H9 (cell line): ENCODE measurements around the gene COL4A2. TPM values are rescaled to one million over a fixed set of nuclear protein-coding genes. Genes with fewer than 3 reads are reported as not detected.

Experiments
- DNase-seq: peaks from one replicate; pipeline ENCODE4 v3.0.0-alpha.2; 2017
- H2AFZ ChIP-seq: one replicate; pipeline ENCODE4 v1.6.1; 2013; ENCODE audit warnings: mild to moderate bottlenecking, low read length, control low read depth, moderate library complexity
- H2AK5ac ChIP-seq: 2 replicates; pipeline ENCODE4 v1.6.1; 2013; ENCODE audit warnings: low read length, control low read depth, mixed read lengths; ENCODE audit not compliant: insufficient read length
- H2BK120ac ChIP-seq: one replicate; pipeline ENCODE4 v1.6.1; 2013; ENCODE audit warnings: low read depth, mild to moderate bottlenecking, low read length, control low read depth, inconsistent platforms; ENCODE audit not compliant: poor library complexity, severe bottlenecking
- H2BK12ac ChIP-seq: 2 replicates; pipeline ENCODE4 v1.6.1; 2013; ENCODE audit warnings: low read length, control low read depth, mixed read lengths, low read depth; ENCODE audit not compliant: insufficient read length
- H2BK15ac ChIP-seq: 2 replicates; pipeline ENCODE4 v1.6.1; 2013; ENCODE audit warnings: low read depth, low read length, control low read depth
- H2BK20ac ChIP-seq: one replicate; pipeline ENCODE4 v1.6.1; 2013; ENCODE audit warnings: low read depth, mild to moderate bottlenecking, low read length, control low read depth, inconsistent platforms; ENCODE audit not compliant: poor library complexity, severe bottlenecking
- H2BK5ac ChIP-seq: 2 replicates; pipeline ENCODE4 v1.6.1; 2013; ENCODE audit warnings: low read length, control low read depth, mixed read lengths; ENCODE audit not compliant: insufficient read length
- H3K14ac ChIP-seq: 2 replicates; pipeline ENCODE4 v1.6.1; 2013; ENCODE audit warnings: low read length, control low read depth; ENCODE audit not compliant: insufficient read depth
- H3K18ac ChIP-seq: 2 replicates; pipeline ENCODE4 v1.6.1; 2013; ENCODE audit warnings: low read depth, mild to moderate bottlenecking, mixed read lengths, low read length, control low read depth; ENCODE audit not compliant: insufficient read length
- H3K23ac ChIP-seq: 2 replicates; pipeline ENCODE4 v1.6.1; 2013; ENCODE audit warnings: low read length, control low read depth, mixed read lengths, low read depth; ENCODE audit not compliant: insufficient read length
- H3K23me2 ChIP-seq: 2 replicates; pipeline ENCODE4 v1.6.1; 2013; ENCODE audit warnings: low read depth, mild to moderate bottlenecking, mixed read lengths, low read length, control low read depth; ENCODE audit not compliant: insufficient read length, poor library complexity, severe bottlenecking
- H3K27ac ChIP-seq: 2 replicates; pipeline ENCODE4 v1.5.1; 2013; ENCODE audit warnings: low read length, control low read depth, mixed read lengths, low read depth; ENCODE audit not compliant: insufficient read length
- H3K27me3 ChIP-seq: 2 replicates; pipeline ENCODE4 v1.6.1; 2013; ENCODE audit warnings: low read length, control low read depth, inconsistent platforms; ENCODE audit not compliant: insufficient read depth
- H3K4ac ChIP-seq: 2 replicates; pipeline ENCODE4 v1.6.1; 2013; ENCODE audit warnings: low read depth, mild to moderate bottlenecking, control low read depth, inconsistent platforms, low read length, moderate library complexity
- H3K4me1 ChIP-seq: 2 replicates; pipeline ENCODE4 v1.6.1; 2013; ENCODE audit warnings: low read length, control low read depth, inconsistent platforms; ENCODE audit not compliant: insufficient read depth
- H3K4me2 ChIP-seq: 2 replicates; pipeline ENCODE4 v1.6.1; 2013; ENCODE audit warnings: low read length, control low read depth, mixed read lengths; ENCODE audit not compliant: insufficient read length, insufficient read depth
- H3K56ac ChIP-seq: 2 replicates; pipeline ENCODE4 v1.6.1; 2013; ENCODE audit warnings: low read depth, mild to moderate bottlenecking, mixed read lengths, low read length, control low read depth; ENCODE audit not compliant: insufficient read length
- H3K79me1 ChIP-seq: 2 replicates; pipeline ENCODE4 v1.6.1; 2013; ENCODE audit warnings: low read depth, mild to moderate bottlenecking, moderate library complexity, low read length, control low read depth, inconsistent platforms; ENCODE audit not compliant: insufficient read depth, poor library complexity, severe bottlenecking
- H3K79me2 ChIP-seq: 2 replicates; pipeline ENCODE4 v1.6.1; 2013; ENCODE audit warnings: low read length, control low read depth, inconsistent platforms; ENCODE audit not compliant: insufficient read depth
- H3K9ac ChIP-seq: 2 replicates; pipeline ENCODE4 v1.6.1; 2013; ENCODE audit warnings: low read length, control low read depth, mixed read lengths; ENCODE audit not compliant: insufficient read length; ENCODE audit errors: extremely low read depth
- H3K9me3 ChIP-seq: one replicate; pipeline ENCODE4 v1.6.1; 2013; ENCODE audit warnings: low read depth, low read length, inconsistent platforms; ENCODE audit not compliant: control insufficient read depth
- H3T11ph ChIP-seq: one replicate; pipeline ENCODE4 v1.6.1; 2013; ENCODE audit warnings: mild to moderate bottlenecking, low read length, control low read depth, inconsistent platforms
- H4K20me1 ChIP-seq: one replicate; pipeline ENCODE4 v1.6.1; 2013; ENCODE audit not compliant: control insufficient read depth, insufficient read length, insufficient read depth
- H4K5ac ChIP-seq: 2 replicates; pipeline ENCODE4 v1.6.1; 2013; ENCODE audit warnings: low read depth, mild to moderate bottlenecking, mixed read lengths, low read length, control low read depth; ENCODE audit not compliant: insufficient read length
- H4K8ac ChIP-seq: replicated peaks from 2 replicates; pipeline ENCODE4 v1.6.1; 2013; ENCODE audit warnings: low read length, control low read depth, mixed read lengths, low read depth; ENCODE audit not compliant: insufficient read length
- H4K91ac ChIP-seq: 2 replicates; pipeline ENCODE4 v1.6.1; 2013; ENCODE audit warnings: low read depth, mild to moderate bottlenecking, moderate library complexity, mixed read lengths, low read length, control low read depth; ENCODE audit not compliant: insufficient read length
- H3K27ac Mint-ChIP-seq, 3 experiments: 2 replicates in 2 of 3; 3 replicates in 1 of 3; pipeline ENCODE4 v1.8.0; 2020 to 2021; ENCODE audit warnings: mixed read lengths in 3 of 3, mild to moderate bottlenecking in 1 of 3, moderate library complexity in 1 of 3
- H3K27me3 Mint-ChIP-seq: 2 replicates; pipeline ENCODE4 v1.8.0; 2021; ENCODE audit warnings: low read depth, mild to moderate bottlenecking, moderate library complexity, mixed read lengths
- H3K36me3 Mint-ChIP-seq, 3 experiments: 2 replicates in 2 of 3; 3 replicates in 1 of 3; pipeline ENCODE4 v1.8.0; 2020 to 2021; ENCODE audit warnings: low read depth in 3 of 3, mixed read lengths in 3 of 3; ENCODE audit not compliant: insufficient read depth in 1 of 3
- H3K4me1 Mint-ChIP-seq, 2 experiments: 2 replicates each; pipeline ENCODE4 v1.8.0; 2020; ENCODE audit warnings: mixed read lengths in 2 of 2
- H3K4me3 Mint-ChIP-seq, 2 experiments: 2 replicates in 1 of 2; 3 replicates in 1 of 2; pipeline ENCODE4 v1.8.0; 2020 to 2021; ENCODE audit warnings: mild to moderate bottlenecking in 2 of 2, mixed read lengths in 2 of 2, moderate library complexity in 1 of 2
- H3K9me3 Mint-ChIP-seq, 2 experiments: 2 replicates in 1 of 2; 3 replicates in 1 of 2; pipeline ENCODE4 v1.8.0; 2020; ENCODE audit warnings: mild to moderate bottlenecking in 2 of 2, mixed read lengths in 2 of 2, moderate library complexity in 1 of 2
- WGBS: extraction: QIAGEN DNeasy Blood & Tissue Kit; methylation state at CpG from one replicate; pipeline ENCODE4 v1.1.7; 2013; ENCODE audit warnings: missing lambda C conversion rate, low lambda C conversion rate, mixed read lengths; ENCODE audit not compliant: insufficient read length; ENCODE audit errors: extremely low coverage; 5-methylcytosine and 5-hydroxymethylcytosine counted together
- total RNA-seq: library from RNA; stranded (reverse); gene quantifications from 2 replicates; pipeline ENCODE4 v1.2.1, GENCODE V29; 2021
- TF ChIP-seq, protein P1 (sequence below): fragments of 200-600 bp; sonication (generic); conservative IDR thresholded peaks from 3 replicates; pipeline ENCODE4 v1.8.0; 2021; ENCODE audit warnings: antibody characterized with exemption, mild to moderate bottlenecking

The COL4A2 gene
- total RNA-seq, 1 experiment from 2014 or later: 76.5 TPM

DNA sequence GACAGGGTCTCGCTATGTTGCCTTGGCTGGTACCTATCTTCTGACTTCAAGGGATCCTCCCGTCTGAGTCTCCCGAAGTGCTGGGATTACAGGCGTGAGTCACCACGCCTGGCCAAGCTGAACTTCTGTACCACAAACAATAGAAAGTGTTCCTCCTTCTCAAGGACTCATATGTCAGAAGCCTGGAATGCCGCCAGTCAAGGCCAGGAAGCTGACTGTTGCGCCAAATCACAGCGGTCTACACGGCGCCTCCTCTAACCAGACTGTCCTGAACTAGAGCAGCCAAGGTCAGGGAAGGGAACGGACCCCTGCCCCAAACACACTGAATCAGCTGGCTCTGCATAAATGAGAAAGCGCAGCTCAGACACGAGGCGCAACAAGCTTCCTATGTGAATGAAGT, 239.8 kb downstream of the COL4A2 start:
- H3K18ac ChIP-seq: no peak overlapping the region
- H3K4ac ChIP-seq: no peak overlapping the region
- no peaks in the 10 kb centered on the region for H3K23me2 ChIP-seq
- peaks cover 3% of the 10 kb centered on the region; the same call in 1 of the 2 replicates for H3K79me2 ChIP-seq
- no peak overlapping the region for H4K91ac ChIP-seq
- H4K20me1 ChIP-seq: no peaks in the 10 kb centered on the region
- H2AK5ac ChIP-seq: no peak overlapping the region
- TF ChIP-seq, protein P1, sequence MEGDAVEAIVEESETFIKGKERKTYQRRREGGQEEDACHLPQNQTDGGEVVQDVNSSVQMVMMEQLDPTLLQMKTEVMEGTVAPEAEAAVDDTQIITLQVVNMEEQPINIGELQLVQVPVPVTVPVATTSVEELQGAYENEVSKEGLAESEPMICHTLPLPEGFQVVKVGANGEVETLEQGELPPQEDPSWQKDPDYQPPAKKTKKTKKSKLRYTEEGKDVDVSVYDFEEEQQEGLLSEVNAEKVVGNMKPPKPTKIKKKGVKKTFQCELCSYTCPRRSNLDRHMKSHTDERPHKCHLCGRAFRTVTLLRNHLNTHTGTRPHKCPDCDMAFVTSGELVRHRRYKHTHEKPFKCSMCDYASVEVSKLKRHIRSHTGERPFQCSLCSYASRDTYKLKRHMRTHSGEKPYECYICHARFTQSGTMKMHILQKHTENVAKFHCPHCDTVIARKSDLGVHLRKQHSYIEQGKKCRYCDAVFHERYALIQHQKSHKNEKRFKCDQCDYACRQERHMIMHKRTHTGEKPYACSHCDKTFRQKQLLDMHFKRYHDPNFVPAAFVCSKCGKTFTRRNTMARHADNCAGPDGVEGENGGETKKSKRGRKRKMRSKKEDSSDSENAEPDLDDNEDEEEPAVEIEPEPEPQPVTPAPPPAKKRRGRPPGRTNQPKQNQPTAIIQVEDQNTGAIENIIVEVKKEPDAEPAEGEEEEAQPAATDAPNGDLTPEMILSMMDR: no peak
- no peak overlapping the region for H3K27ac ChIP-seq
- Mint-ChIP-seq H3K36me3 (peaks cover 8 to 31% (median 16%) of the 10 kb centered on the region in 3 experiments), H3K9me3 (peaks cover 12 to 14% of the 10 kb centered on the region in 2 experiments), H3K4me1 (peaks cover 2 to 13% of the 10 kb centered on the region in 2 experiments; a peak in 2 of 4 replicates), H3K4me3 (no peak overlapping the region; a peak in 1 of 5 replicates), H3K27me3 (no peaks in the 10 kb centered on the region; the same call in 1 of the 2 replicates), H3K27ac (no peak overlapping the region)
- no peak overlapping the region for H2AFZ ChIP-seq
- H4K8ac ChIP-seq: no peak overlapping the region
- no peak overlapping the region for H4K5ac ChIP-seq
- H3K4me2 ChIP-seq: no peak overlapping the region
- no peak overlapping the region for H2BK12ac ChIP-seq
- no peak for DNase-seq
- peaks cover 4% of the 10 kb centered on the region for H3K9me3 ChIP-seq
- H3T11ph ChIP-seq: no peak overlapping the region
- H2BK15ac ChIP-seq: no peak overlapping the region
- no peak overlapping the region for H2BK5ac ChIP-seq
- no CpG with 5 or more reads among the region's 14 CpGs for WGBS
- no peak overlapping the region for H3K9ac ChIP-seq
- H3K79me1 ChIP-seq: no peaks in the 10 kb centered on the region
- no peaks in the 10 kb centered on the region for H3K27me3 ChIP-seq
- H2BK20ac ChIP-seq: no peak overlapping the region
- no peak overlapping the region for H3K56ac ChIP-seq
- no peak overlapping the region for H2BK120ac ChIP-seq
- no peak overlapping the region for H3K23ac ChIP-seq
- H3K14ac ChIP-seq: no peak overlapping the region
- no peaks in the 10 kb centered on the region for H3K4me1 ChIP-seq
